Raji (cell line): ENCODE measurements around the gene PARP1.

Experiments used
- POLR2A ChIP-seq: IDR thresholded peaks from 2 replicates; pipeline ENCODE4 v1.6.1; 2011; ENCODE audit warnings: low read depth, low read length, control low read depth; ENCODE audit not compliant: insufficient read depth

Gene PARP1

GRCh38 chr1:226376300-226376699, 31.6 kb downstream of the PARP1 start:
- no peak for TF ChIP-seq POLR2A

GRCh38 chr1:226373376-226373775, 34.5 kb downstream of the PARP1 start:
- no peak for TF ChIP-seq POLR2A

GRCh38 chr1:226372885-226373284, 35.0 kb downstream of the PARP1 start:
- TF ChIP-seq POLR2A = no peak

GRCh38 chr1:226371866-226372490, 35.9 kb downstream of the PARP1 start:
- no peak for TF ChIP-seq POLR2A

- TF ChIP-seq POLR2A = no peak
Measured at GRCh38 chr1:226371027-226371694, 36.7 kb downstream of the PARP1 start.

GRCh38 chr1:226370144-226370923, 37.6 kb downstream of the PARP1 start:
- TF ChIP-seq POLR2A = no peak

GRCh38 chr1:226369110-226369509, 38.8 kb downstream of the PARP1 start:
- no peak for TF ChIP-seq POLR2A

GRCh38 chr1:226366290-226366689, 41.6 kb downstream of the PARP1 start:
- TF ChIP-seq POLR2A = no peak

GRCh38 chr1:226365831-226366231, 42.1 kb downstream of the PARP1 start:
- TF ChIP-seq POLR2A = no peak

- TF ChIP-seq POLR2A = no peak
Measured at GRCh38 chr1:226364901-226365565, 42.9 kb downstream of the PARP1 start.

GRCh38 chr1:226364514-226364899, 43.4 kb downstream of the PARP1 start:
- no peak for TF ChIP-seq POLR2A

GRCh38 chr1:226363801-226364513, 43.9 kb downstream of the PARP1 start:
- TF ChIP-seq POLR2A = no peak

GRCh38 chr1:226362891-226363447, 44.9 kb downstream of the PARP1 start:
- no peak for TF ChIP-seq POLR2A

GRCh38 chr1:226362361-226362760, 45.5 kb downstream of the PARP1 start:
- TF ChIP-seq POLR2A = no peak
